Natural killer cell treated with Interleukin-12 subunit alpha and Interleukin-12 subunit beta and Interleukin-15 and Interleukin-18, amount 100 ng/mL, for 72 hours (primary cell): Measurements from ENCODE around the gene OOSP4B. TPM values are rescaled to one million over a fixed set of nuclear protein-coding genes. Genes with fewer than 3 reads are reported as not detected.
"Not testable (repeated sequence)": the region's sequence is repeated elsewhere in the genome, so short reads cannot be mapped to it uniquely, and the experiment has no call there.

Experiments
- ATAC-seq, 2 donors: fragments of 150-1000 bp; cut with Tn5 transposase in 1 of 2; sonication (Bioruptor Pico), chemical (Tn5 transposase) in 1 of 2; 2 replicates each; pipeline ENCODE4 v1.10.0; 2021
- DNase-seq: peaks from one replicate; pipeline ENCODE4 v3.0.0; 2022; ENCODE audit warnings: low spot score
- H3K27ac Mint-ChIP-seq, 2 donors: 1 replicate in 1 of 2; 2 replicates in 1 of 2; pipeline ENCODE4 v1.8.0; 2022; ENCODE audit warnings: mixed read lengths in 2 of 2, mild to moderate bottlenecking in 1 of 2, moderate library complexity in 1 of 2
- H3K27me3 Mint-ChIP-seq, 2 donors: 1 replicate in 1 of 2; 2 replicates in 1 of 2; pipeline ENCODE4 v1.8.0; 2022; ENCODE audit warnings: mixed read lengths in 2 of 2
- H3K36me3 Mint-ChIP-seq: one replicate; pipeline ENCODE4 v1.8.0; 2022; ENCODE audit warnings: mixed read lengths
- H3K4me1 Mint-ChIP-seq, 2 donors: 1 replicate in 1 of 2; 2 replicates in 1 of 2; pipeline ENCODE4 v1.8.0; 2022; ENCODE audit warnings: low read depth in 2 of 2, mixed read lengths in 2 of 2, mild to moderate bottlenecking in 1 of 2
- H3K4me3 Mint-ChIP-seq: one replicate; pipeline ENCODE4 v1.8.0; 2022; ENCODE audit warnings: mixed read lengths
- H3K9me3 Mint-ChIP-seq: 2 replicates; pipeline ENCODE4 v1.8.0; 2022; ENCODE audit warnings: mixed read lengths
- total RNA-seq, 2 donors: library from RNA; stranded (reverse); gene quantifications; one replicate each; pipeline ENCODE4 v1.2.3, GENCODE V29; 2022

Gene OOSP4B
- total RNA-seq, 2 donors from 2014 or later = not detected

GRCh38 chr11:60018058-60018457 is 1.1 kb downstream of the OOSP4B start:
- DNase-seq (no peak), ATAC-seq (no peak)
- Mint-ChIP-seq H3K9me3 (no peaks in the 10 kb centered on the region), H3K27me3 (peaks cover 0 to 5% of the 10 kb centered on the region in 2 donors), H3K27ac (no peak overlapping the region), H3K4me3 (no peak overlapping the region), H3K36me3 (no peaks in the 10 kb centered on the region), H3K4me1 (no peaks in the 10 kb centered on the region)

DNA sequence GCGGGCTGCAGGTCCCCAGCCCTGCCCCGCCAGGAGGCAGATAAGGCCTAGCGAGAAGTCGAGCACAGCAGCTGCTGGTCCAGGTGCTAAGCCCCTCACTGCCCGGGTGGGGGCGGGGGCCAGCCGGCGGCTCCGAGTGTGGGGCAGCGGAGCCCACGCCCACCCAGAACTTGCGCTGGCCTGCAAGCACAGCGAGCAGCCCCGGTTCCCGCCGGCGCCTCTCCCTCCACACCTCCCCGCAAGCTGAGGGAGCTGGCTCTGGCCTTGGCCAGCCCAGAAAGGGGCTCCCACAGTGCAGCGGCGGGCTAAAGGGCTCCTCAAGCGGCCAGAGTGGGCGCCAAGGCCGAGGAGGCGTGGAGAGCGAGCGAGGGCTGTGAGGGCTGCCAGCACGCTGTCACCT is 3.4 kb downstream of the OOSP4B start:
- not testable (repeated sequence) for DNase-seq, ATAC-seq, H3K27ac Mint-ChIP-seq, H3K4me3 Mint-ChIP-seq, H3K27me3 Mint-ChIP-seq, H3K36me3 Mint-ChIP-seq, H3K4me1 Mint-ChIP-seq, H3K9me3 Mint-ChIP-seq

- Mint-ChIP-seq H3K27ac (no peak overlapping the region), H3K4me1 (no peaks in the 10 kb centered on the region), H3K27me3 (no peaks in the 10 kb centered on the region), H3K4me3 (no peak overlapping the region), H3K9me3 (no peaks in the 10 kb centered on the region), H3K36me3 (no peaks in the 10 kb centered on the region)
- DNase-seq (no peak), ATAC-seq (no peak)
Observed at GRCh38 chr11:60029015-60029632, 12.1 kb downstream of the OOSP4B start.

GRCh38 chr11:60040109-60040508 is 23.1 kb downstream of the OOSP4B start, which contains the start of gene OOSP2:
TSS of gene OOSP2 (plus strand) at chr11:60040409. CDS start at chr11:60040460, 51 bp downstream.
- no peaks in the 10 kb centered on the region for H3K36me3 Mint-ChIP-seq
- ATAC-seq = no peak
- no peak within 1 kb of the TSS for H3K27ac Mint-ChIP-seq
- no peaks in the 10 kb centered on the region for H3K9me3 Mint-ChIP-seq
- DNase-seq = no peak
- no peak within 1 kb of the TSS for H3K4me3 Mint-ChIP-seq
- H3K27me3 Mint-ChIP-seq = peaks cover 4 to 14% of the 10 kb centered on the region in 2 donors
- H3K4me1 Mint-ChIP-seq = no peaks in the 10 kb centered on the region

DNA sequence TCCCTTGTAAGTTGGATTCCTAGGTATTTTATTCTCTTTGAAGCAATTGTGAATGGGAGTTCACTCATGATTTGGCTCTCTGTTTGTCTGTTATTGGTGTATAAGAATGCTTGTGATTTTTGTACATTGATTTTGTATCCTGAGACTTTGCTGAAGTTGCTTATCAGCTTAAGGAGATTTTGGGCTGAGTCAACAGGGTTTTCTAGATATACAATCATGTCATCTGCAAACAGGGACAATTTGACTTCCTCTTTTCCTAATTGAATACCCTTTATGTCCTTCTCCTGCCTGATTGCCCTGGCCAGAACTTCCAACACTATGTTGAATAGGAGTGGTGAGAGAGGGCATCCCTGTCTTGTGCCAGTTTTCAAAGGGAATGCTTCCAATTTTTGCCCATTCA is 33.4 kb downstream of the OOSP4B start:
- peaks cover 0 to 21% of the 10 kb centered on the region in 2 donors for H3K27me3 Mint-ChIP-seq
- not testable (repeated sequence) for H3K27ac Mint-ChIP-seq, H3K4me1 Mint-ChIP-seq, ATAC-seq, DNase-seq, H3K9me3 Mint-ChIP-seq, H3K36me3 Mint-ChIP-seq, H3K4me3 Mint-ChIP-seq

DNA sequence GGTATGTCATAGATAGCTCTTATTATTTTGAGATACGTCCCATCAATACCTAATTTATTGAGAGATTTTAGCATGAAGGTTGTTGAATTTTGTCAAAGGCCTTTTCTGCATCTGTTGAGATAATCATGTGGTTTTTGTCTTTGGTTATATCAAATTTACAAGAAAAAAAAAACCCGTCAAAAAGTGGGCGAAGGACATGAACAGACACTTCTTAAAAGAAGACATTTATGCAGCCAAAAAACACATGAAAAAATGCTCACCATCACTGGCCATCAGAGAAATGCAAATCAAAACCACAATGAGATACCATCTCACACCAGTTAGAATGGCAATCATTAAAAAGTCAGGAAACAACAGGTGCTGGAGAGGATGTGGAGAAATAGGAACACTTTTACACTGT is 33.9 kb downstream of the OOSP4B start:
- not testable (repeated sequence) for H3K4me3 Mint-ChIP-seq, H3K4me1 Mint-ChIP-seq, H3K36me3 Mint-ChIP-seq, H3K9me3 Mint-ChIP-seq, ATAC-seq, DNase-seq, H3K27ac Mint-ChIP-seq
- H3K27me3 Mint-ChIP-seq = peaks cover 0 to 20% of the 10 kb centered on the region in 2 donors

DNA sequence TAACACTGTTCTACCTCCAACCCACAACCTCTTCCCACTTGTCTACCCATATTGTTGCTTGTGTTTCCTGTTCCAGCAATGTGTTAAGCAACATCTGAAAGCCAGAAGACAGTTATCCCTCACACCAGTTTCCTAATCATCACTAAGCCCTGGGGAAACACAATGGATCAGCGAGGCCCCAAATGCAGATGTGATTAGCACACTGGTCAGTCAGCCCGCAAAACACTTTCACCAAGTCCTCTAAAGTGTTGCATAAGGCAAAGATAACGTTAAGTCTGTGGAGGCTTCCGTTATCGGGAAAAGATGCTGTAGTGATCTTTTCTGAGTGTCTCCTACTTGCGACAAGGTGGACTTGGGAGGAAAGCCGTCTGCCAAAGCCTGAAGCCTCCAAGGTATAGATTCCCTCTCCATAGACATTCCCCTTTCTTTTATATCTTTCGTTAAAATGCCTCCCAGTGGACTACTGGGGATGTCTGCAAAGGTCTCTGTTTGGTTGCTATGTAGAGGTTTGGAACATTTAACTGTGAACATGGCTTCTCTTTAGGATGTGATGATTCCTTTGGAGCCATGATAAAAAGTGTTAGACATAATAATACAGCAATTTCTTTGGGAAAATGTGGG is 39.5 kb downstream of the OOSP4B start, which contains the start of gene MS4A3:
TSS of gene MS4A3 (plus strand) at position 317 of the 621 bp plus-strand sequence. CDS start 4,496 bp downstream, outside the sequence.
- DNase-seq (no peak), ATAC-seq (no peak)
- peaks cover 2 to 16% of the 10 kb centered on the region in 2 donors for H3K27me3 Mint-ChIP-seq
- peaks cover 6% of the 10 kb centered on the region for H3K9me3 Mint-ChIP-seq
- H3K36me3 Mint-ChIP-seq = no peaks in the 10 kb centered on the region
- H3K27ac Mint-ChIP-seq = peak within 1 kb of the TSS in 1 of 2 donors; percentile 45
- peaks cover 0 to 6% of the 10 kb centered on the region in 2 donors for H3K4me1 Mint-ChIP-seq
- no peak within 1 kb of the TSS for H3K4me3 Mint-ChIP-seq

- H3K27me3 Mint-ChIP-seq = peaks cover 2 to 16% of the 10 kb centered on the region in 2 donors
- H3K9me3 Mint-ChIP-seq = peaks cover 6% of the 10 kb centered on the region
- H3K36me3 Mint-ChIP-seq = no peaks in the 10 kb centered on the region
- DNase-seq = no peak
- H3K4me1 Mint-ChIP-seq = peaks cover 0 to 6% of the 10 kb centered on the region in 2 donors
- no peak overlapping the region for H3K27ac Mint-ChIP-seq
- H3K4me3 Mint-ChIP-seq = peak overlapping the region; percentile 18
- no peak for ATAC-seq
Observed at GRCh38 chr11:60059052-60059451, 42.1 kb downstream of the OOSP4B start.

DNA sequence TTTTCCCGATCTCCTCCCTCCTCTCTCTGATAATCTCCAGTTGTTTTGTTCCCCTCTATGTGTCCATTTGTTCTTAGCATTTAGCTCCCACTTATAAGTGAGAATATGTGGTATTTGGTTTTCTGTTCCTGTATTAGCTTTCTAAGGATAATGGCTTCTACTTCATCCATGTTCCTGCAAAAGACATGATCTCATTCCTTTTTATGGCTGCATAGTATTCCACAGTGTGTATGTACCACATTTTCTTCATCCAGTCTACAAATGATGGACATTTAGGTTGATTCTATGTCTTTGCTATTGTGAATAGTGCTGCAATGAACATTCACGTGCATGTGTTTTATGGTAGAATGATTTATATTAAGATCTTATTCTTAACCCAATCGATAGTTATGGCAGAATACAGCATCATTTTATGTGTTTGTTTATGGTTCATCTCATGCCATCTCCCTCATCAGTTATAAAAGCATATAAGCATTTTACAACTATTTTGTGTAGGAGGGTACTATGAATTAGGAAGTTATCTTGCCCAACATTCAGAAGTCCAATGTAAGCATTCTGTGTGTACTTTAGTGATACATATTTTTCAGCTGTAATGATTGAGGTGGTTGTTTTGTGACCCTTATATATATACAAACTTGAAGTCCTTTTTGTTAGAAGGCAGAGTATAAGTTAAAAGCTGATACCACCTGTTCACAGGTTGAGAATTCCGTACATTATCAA is 42.7 kb downstream of the OOSP4B start:
- peak overlapping the region; percentile 18 for H3K4me3 Mint-ChIP-seq
- peaks cover 0 to 6% of the 10 kb centered on the region in 2 donors for H3K4me1 Mint-ChIP-seq
- H3K9me3 Mint-ChIP-seq = peaks cover 6% of the 10 kb centered on the region
- no peaks in the 10 kb centered on the region for H3K36me3 Mint-ChIP-seq
- no peak overlapping the region for H3K27ac Mint-ChIP-seq
- DNase-seq (no peak), ATAC-seq (no peak)
- H3K27me3 Mint-ChIP-seq = peaks cover 2 to 14% of the 10 kb centered on the region in 2 donors

DNA sequence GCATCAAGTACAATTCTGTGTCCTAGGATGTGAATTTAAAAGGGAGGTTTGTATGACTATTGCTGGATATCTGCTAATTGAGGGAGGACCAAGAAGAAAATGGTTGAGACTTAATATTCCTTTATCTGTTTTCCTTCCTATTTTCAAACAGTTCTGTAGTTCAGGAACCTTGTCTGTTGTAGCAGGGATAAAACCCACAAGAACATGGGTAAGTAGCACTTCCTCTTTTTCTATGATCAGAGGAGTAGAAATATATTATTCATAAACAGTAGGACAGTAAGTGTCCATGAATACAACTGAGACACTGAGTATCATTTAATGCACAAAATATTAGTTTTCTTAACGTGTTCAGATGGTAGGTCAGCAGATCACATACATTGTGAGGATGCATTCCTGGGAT is 47.1 kb downstream of the OOSP4B start:
- DNase-seq (no peak), ATAC-seq (no peak)
- no peak overlapping the region for H3K27ac Mint-ChIP-seq
- H3K36me3 Mint-ChIP-seq = no peaks in the 10 kb centered on the region
- H3K4me3 Mint-ChIP-seq = no peak overlapping the region
- H3K27me3 Mint-ChIP-seq = peaks cover 2 to 5% of the 10 kb centered on the region in 2 donors
- peaks cover 3% of the 10 kb centered on the region for H3K9me3 Mint-ChIP-seq
- no peaks in the 10 kb centered on the region for H3K4me1 Mint-ChIP-seq

DNA sequence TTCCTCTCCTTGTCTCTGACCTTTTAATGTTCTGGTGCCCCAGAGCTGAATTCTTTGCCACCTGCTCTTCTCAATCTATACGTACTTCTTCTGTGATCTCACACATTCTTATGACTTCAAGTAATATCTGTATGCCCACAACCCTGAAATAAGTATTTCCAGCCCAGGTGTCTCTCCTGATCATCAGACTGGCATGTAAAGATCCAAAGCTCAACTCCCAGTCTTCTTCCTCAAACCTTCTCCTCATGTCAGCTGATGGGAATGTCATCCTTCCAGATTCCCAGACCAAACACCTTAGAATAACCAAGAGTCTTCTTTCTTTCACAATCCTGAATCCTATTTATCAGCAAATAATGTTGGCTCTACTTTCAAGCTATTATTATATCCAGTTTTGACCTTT is 48.8 kb downstream of the OOSP4B start:
- Mint-ChIP-seq H3K4me1 (no peaks in the 10 kb centered on the region), H3K27me3 (no peaks in the 10 kb centered on the region), H3K27ac (no peak overlapping the region), H3K4me3 (no peak overlapping the region), H3K36me3 (no peaks in the 10 kb centered on the region), H3K9me3 (no peaks in the 10 kb centered on the region)
- DNase-seq (no peak), ATAC-seq (no peak)

GRCh38 chr11:60069450-60069849 is 52.5 kb downstream of the OOSP4B start:
- Mint-ChIP-seq H3K36me3 (no peaks in the 10 kb centered on the region), H3K4me3 (no peak overlapping the region), H3K27me3 (peaks cover 4 to 8% of the 10 kb centered on the region in 2 donors), H3K27ac (no peak overlapping the region), H3K9me3 (peaks cover 4% of the 10 kb centered on the region), H3K4me1 (no peaks in the 10 kb centered on the region)
- ATAC-seq (no peak), DNase-seq (no peak)

DNA sequence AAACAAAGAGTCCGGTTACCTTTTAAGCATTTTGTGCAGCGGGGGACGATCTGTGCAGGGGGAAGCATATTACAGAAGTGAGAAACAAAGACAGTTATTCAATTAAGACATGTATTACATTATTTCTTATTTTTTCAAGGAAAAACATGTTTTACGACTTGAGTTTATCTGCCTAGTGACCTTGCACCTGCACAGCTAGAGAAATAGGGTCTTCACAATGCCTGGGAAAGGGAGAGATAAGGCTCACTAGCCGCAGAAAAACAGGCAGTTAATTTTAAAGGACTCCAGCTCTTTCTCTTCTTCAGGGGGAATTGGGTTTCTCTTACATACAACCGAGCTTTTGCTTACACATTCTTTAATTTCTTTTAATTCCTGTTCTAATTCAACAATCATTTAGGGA is 54.7 kb downstream of the OOSP4B start:
- not testable (repeated sequence) for ATAC-seq, H3K27me3 Mint-ChIP-seq, H3K9me3 Mint-ChIP-seq, H3K36me3 Mint-ChIP-seq, H3K4me1 Mint-ChIP-seq, DNase-seq, H3K4me3 Mint-ChIP-seq
- peak overlapping the region in 1 of 2 donors; percentile 40 for H3K27ac Mint-ChIP-seq

- DNase-seq = no peak
- no peak overlapping the region for H3K27ac Mint-ChIP-seq
- no peaks in the 10 kb centered on the region for H3K9me3 Mint-ChIP-seq
- H3K4me3 Mint-ChIP-seq = no peak overlapping the region
- H3K4me1 Mint-ChIP-seq = no peaks in the 10 kb centered on the region
- ATAC-seq = no peak
- H3K27me3 Mint-ChIP-seq = peaks cover under 1 to 18% of the 10 kb centered on the region in 2 donors
- no peaks in the 10 kb centered on the region for H3K36me3 Mint-ChIP-seq
Observed at GRCh38 chr11:60077216-60077817, 60.3 kb downstream of the OOSP4B start.
